ENCODE data around the gene LAGE3. TPM values are rescaled to one million over a fixed set of nuclear protein-coding genes. Genes with fewer than 3 reads are reported as not detected.

The LAGE3 gene
- total and polyA plus RNA-seq, 2 of the 8 experiments (the other 6 are each of a cell fraction or from before 2014, with no cell fraction given), result 44.5 to 102 TPM

DNA sequence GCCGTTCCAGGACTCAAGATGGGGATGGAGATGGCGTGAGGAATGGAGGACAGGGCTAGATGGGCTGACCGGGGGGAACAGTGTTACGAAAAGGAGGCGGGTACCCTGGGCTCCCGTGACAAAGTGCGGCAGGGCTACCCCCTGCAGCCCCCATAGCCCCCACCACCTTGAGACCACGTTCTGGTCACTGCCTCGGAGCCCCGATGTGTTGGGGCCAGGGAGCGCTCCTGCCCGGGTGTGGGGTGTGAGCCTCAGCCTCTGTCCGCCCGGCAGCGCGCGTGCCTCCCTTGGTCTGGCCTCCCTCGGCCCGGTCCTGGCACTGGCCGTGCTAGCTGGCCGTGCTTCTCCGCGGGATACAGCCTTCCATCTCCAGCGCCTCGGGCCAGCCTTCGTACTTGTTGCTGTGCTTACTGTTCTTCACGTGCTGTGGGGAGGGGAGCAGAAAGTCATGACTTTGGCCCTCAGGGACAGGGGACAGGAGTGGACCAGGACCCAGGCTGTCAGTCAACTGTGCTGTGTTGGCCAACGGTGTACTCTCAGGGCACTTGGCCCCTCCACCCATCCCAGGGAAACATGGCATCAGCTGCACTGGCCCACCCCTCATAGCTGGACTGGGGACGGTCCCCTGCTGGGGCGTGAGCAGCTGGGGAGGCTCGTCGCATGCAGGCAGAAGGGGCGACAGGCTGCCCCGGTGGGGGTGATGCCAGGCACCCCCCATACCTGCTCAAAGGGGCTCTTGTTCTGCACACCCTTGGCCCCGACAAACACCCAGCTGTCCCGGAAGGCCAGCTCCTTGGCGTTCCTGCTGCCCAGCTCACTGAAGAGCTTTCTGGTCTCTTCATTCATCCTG, 27.6 kb upstream of the LAGE3 start:
- no peak overlapping the region for H2BK120ac ChIP-seq (replicated peaks; ENCODE audit: low read depth, low read length)
- no peak overlapping the region for H2BK5ac ChIP-seq (ENCODE audit: low read depth, low read length)
- H2BK20ac ChIP-seq (ENCODE audit: low read length), result no peak overlapping the region
- no peak overlapping the region for H3K18ac ChIP-seq (ENCODE audit: extremely low read depth, low read length)
- H3K4me2 ChIP-seq (ENCODE audit: insufficient read depth in 1 of 2, low read depth in 2 of 2, low read length in 2 of 2), result no peak overlapping the region
- no peak overlapping the region for H2AFZ ChIP-seq (ENCODE audit: low read length)
- 88% methylated on average over 16 of the region's 37 CpGs; no CpG with 5 or more reads in 1 of the 2 experiments for WGBS, 2 experiments (ENCODE audit: extremely low coverage in 1 of 2, insufficient coverage in 1 of 2, insufficient read length in 1 of 2, insufficient replicate concordance in 2 of 2, low coverage in 1 of 2, low lambda C conversion rate in 2 of 2, missing lambda C conversion rate in 1 of 2)
- H3K56ac ChIP-seq (replicated peaks; ENCODE audit: insufficient read length, low read depth, low read length), result no peak overlapping the region
- H3K27ac ChIP-seq (ENCODE audit: low read depth, low read length), result no peak overlapping the region
- no peaks in the 10 kb centered on the region for H3K27me3 ChIP-seq (replicated peaks in 1 of 4; ENCODE audit: control insufficient read depth in 3 of 4, extremely low read depth in 1 of 4, insufficient read depth in 3 of 4, low read length in 3 of 4)
- ChIA-PET CTCF (ENCODE audit: partially characterized antibody) (no interaction called here), POLR2A (ENCODE audit: partially characterized antibody) (interaction anchor here (0.9 to 1.6 kb wide), 2 partner anchors 41 to 109 kb away, joined by 3 to 4 read pairs; partner anchors contain the start of gene RPL10)
- no peak overlapping the region for H3K4ac ChIP-seq (replicated peaks; ENCODE audit: insufficient read length, low read depth, low read length)
- DNase-seq (ENCODE audit: low read depth in 1 of 2, low spot score in 2 of 2) (no peak), FAIRE-seq (no peak)
- no peak overlapping the region for H4K5ac ChIP-seq (ENCODE audit: insufficient read length, low read depth, low read length)
- no peaks in the 10 kb centered on the region for H3K23me2 ChIP-seq (ENCODE audit: low read depth, low read length)
- H3K9ac ChIP-seq (replicated peaks in 1 of 4; ENCODE audit: extremely low read depth in 1 of 4, low read depth in 3 of 4, low read length in 3 of 4), result no peak overlapping the region
- no peaks in the 10 kb centered on the region; a peak in 1 of 8 replicates for H3K36me3 ChIP-seq (ENCODE audit: control insufficient read depth in 2 of 4, insufficient read depth in 4 of 4, low read length in 3 of 4)
- no peak overlapping the region for H2AK5ac ChIP-seq (ENCODE audit: low read depth, low read length)
- H4K8ac ChIP-seq (ENCODE audit: extremely low read depth, insufficient read depth, low read length), result no peak overlapping the region
- no peaks in the 10 kb centered on the region for H3K4me1 ChIP-seq (replicated peaks in 1 of 4; ENCODE audit: control insufficient read depth in 3 of 4, insufficient read depth in 4 of 4, low read length in 3 of 4)
- TF ChIP-seq EP300 (IDR thresholded peaks at IDR 0.05; ENCODE audit: borderline replicate concordance in 1 of 2, low read depth in 2 of 2, low read length in 2 of 2) (no peak), SP2 (IDR thresholded peaks at IDR 0.05; ENCODE audit: low read length) (no peak), SRF (IDR thresholded peaks at IDR 0.05; ENCODE audit: low read depth, low read length) (no peak), TCF12 (IDR thresholded peaks at IDR 0.05; ENCODE audit: low read depth, low read length) (no peak)
- H3K4me3 ChIP-seq (ENCODE audit: extremely low read depth in 1 of 4, insufficient read depth in 2 of 4, low read depth in 3 of 4, low read length in 4 of 4), result no peak overlapping the region
- no peak overlapping the region for H4K91ac ChIP-seq (replicated peaks; ENCODE audit: insufficient read length, low read length)
- no peaks in the 10 kb centered on the region for H4K20me1 ChIP-seq (replicated peaks in 1 of 2; ENCODE audit: control insufficient read depth in 1 of 2, insufficient read depth in 2 of 2, low read length in 2 of 2)
- no peaks in the 10 kb centered on the region for H3K79me1 ChIP-seq (ENCODE audit: low read depth, low read length)
- H3K79me2 ChIP-seq (ENCODE audit: control insufficient read depth in 1 of 2, insufficient read depth in 2 of 2, low read length in 2 of 2), result no peaks in the 10 kb centered on the region
- no peak overlapping the region for H2BK12ac ChIP-seq (ENCODE audit: low read depth, low read length)
- no peak overlapping the region for H3K23ac ChIP-seq (ENCODE audit: insufficient read length)
- no peak overlapping the region for H3K14ac ChIP-seq (ENCODE audit: insufficient read length)
- no peak overlapping the region for H2BK15ac ChIP-seq (ENCODE audit: low read length)
- H3K9me3 ChIP-seq (ENCODE audit: insufficient read depth in 2 of 2, low read depth in 1 of 2, low read length in 1 of 2), result no peaks in the 10 kb centered on the region
